Mucosa of stomach (tissue), 1 donor: ENCODE data around the gene MXI1.
"Not testable (repeated sequence)": the region's sequence is repeated elsewhere in the genome, so short reads cannot be mapped to it uniquely, and the experiment has no call there.

Experiments used
- H3K27me3 ChIP-seq: one replicate; pipeline ENCODE4 v1.7.0; 2013; ENCODE audit warnings: mild to moderate bottlenecking, low read length; ENCODE audit not compliant: control insufficient read depth, insufficient read depth
- H3K36me3 ChIP-seq: one replicate; pipeline ENCODE4 v1.7.0; 2013; ENCODE audit warnings: low read length; ENCODE audit not compliant: control insufficient read depth, insufficient read depth
- H3K4me1 ChIP-seq: one replicate; pipeline ENCODE4 v1.7.0; 2013; ENCODE audit warnings: mild to moderate bottlenecking, low read length; ENCODE audit not compliant: control insufficient read depth, insufficient read depth
- H3K4me3 ChIP-seq: one replicate; pipeline ENCODE4 v1.7.0; 2013; ENCODE audit warnings: low read length
- H3K9ac ChIP-seq: one replicate; pipeline ENCODE4 v1.7.0; 2013; ENCODE audit warnings: mild to moderate bottlenecking, low read length, moderate library complexity
- H3K9me3 ChIP-seq: one replicate; pipeline ENCODE4 v1.7.0; 2013; ENCODE audit warnings: mild to moderate bottlenecking, low read length, moderate library complexity; ENCODE audit not compliant: control insufficient read depth
- donor health status: Pancreatic carcinoma.

MXI1 gene

GRCh38 chr10:110324201-110324804 is 116.9 kb downstream of the MXI1 start:
- no peak overlapping the region for H3K4me3 ChIP-seq
- H3K9me3 ChIP-seq = no peaks in the 10 kb centered on the region
- no peaks in the 10 kb centered on the region for H3K36me3 ChIP-seq
- H3K27me3 ChIP-seq = peaks cover 18% of the 10 kb centered on the region
- no peak overlapping the region for H3K9ac ChIP-seq
- H3K4me1 ChIP-seq = peaks cover 7% of the 10 kb centered on the region

- no peaks in the 10 kb centered on the region for H3K9me3 ChIP-seq
- H3K27me3 ChIP-seq = peaks cover 18% of the 10 kb centered on the region
- H3K4me1 ChIP-seq = peaks cover 7% of the 10 kb centered on the region
- no peak overlapping the region for H3K9ac ChIP-seq
- H3K36me3 ChIP-seq = no peaks in the 10 kb centered on the region
- no peak overlapping the region for H3K4me3 ChIP-seq
Measured at GRCh38 chr10:110324805-110325280, 117.4 kb downstream of the MXI1 start.

- H3K27me3 ChIP-seq = peaks cover 18% of the 10 kb centered on the region
- H3K4me1 ChIP-seq = peaks cover 7% of the 10 kb centered on the region
- no peaks in the 10 kb centered on the region for H3K9me3 ChIP-seq
- no peak overlapping the region for H3K9ac ChIP-seq
- H3K36me3 ChIP-seq = no peaks in the 10 kb centered on the region
- no peak overlapping the region for H3K4me3 ChIP-seq
Measured at GRCh38 chr10:110326351-110327032, 119.1 kb downstream of the MXI1 start.

GRCh38 chr10:110327262-110327914 is 120.0 kb downstream of the MXI1 start:
- no peaks in the 10 kb centered on the region for H3K9me3 ChIP-seq
- H3K36me3 ChIP-seq = no peaks in the 10 kb centered on the region
- H3K4me3 ChIP-seq = no peak overlapping the region
- H3K27me3 ChIP-seq = peaks cover 14% of the 10 kb centered on the region
- peaks cover 7% of the 10 kb centered on the region for H3K4me1 ChIP-seq
- no peak overlapping the region for H3K9ac ChIP-seq

- H3K9ac ChIP-seq = no peak overlapping the region
- peaks cover 7% of the 10 kb centered on the region for H3K4me1 ChIP-seq
- H3K9me3 ChIP-seq = no peaks in the 10 kb centered on the region
- H3K27me3 ChIP-seq = peaks cover 5% of the 10 kb centered on the region
- H3K4me3 ChIP-seq = no peak overlapping the region
- H3K36me3 ChIP-seq = no peaks in the 10 kb centered on the region
Measured at GRCh38 chr10:110330675-110331074, 123.3 kb downstream of the MXI1 start.

GRCh38 chr10:110331226-110331795 is 123.9 kb downstream of the MXI1 start:
- H3K4me3 ChIP-seq, H3K9me3 ChIP-seq, H3K36me3 ChIP-seq, H3K27me3 ChIP-seq, H3K9ac ChIP-seq, H3K4me1 ChIP-seq: not testable (repeated sequence)

GRCh38 chr10:110334061-110334656 is 126.8 kb downstream of the MXI1 start:
- Histone ChIP-seq H3K9me3 (no peaks in the 10 kb centered on the region), H3K27me3 (no peaks in the 10 kb centered on the region), H3K9ac (no peak overlapping the region), H3K4me1 (no peaks in the 10 kb centered on the region), H3K4me3 (no peak overlapping the region), H3K36me3 (no peaks in the 10 kb centered on the region)

GRCh38 chr10:110335314-110336064 is 128.1 kb downstream of the MXI1 start:
- Histone ChIP-seq H3K36me3 (no peaks in the 10 kb centered on the region), H3K9ac (no peak overlapping the region), H3K27me3 (no peaks in the 10 kb centered on the region), H3K9me3 (no peaks in the 10 kb centered on the region), H3K4me1 (no peaks in the 10 kb centered on the region), H3K4me3 (no peak overlapping the region)

GRCh38 chr10:110336111-110336721 is 128.8 kb downstream of the MXI1 start:
- Histone ChIP-seq H3K4me3 (no peak overlapping the region), H3K4me1 (no peaks in the 10 kb centered on the region), H3K27me3 (no peaks in the 10 kb centered on the region), H3K9me3 (no peaks in the 10 kb centered on the region), H3K36me3 (no peaks in the 10 kb centered on the region), H3K9ac (no peak overlapping the region)
